ENCODE results near the gene KLHL22. TPM values are rescaled to one million over a fixed set of nuclear protein-coding genes. Genes with fewer than 3 reads are reported as not detected.

The KLHL22 gene
- total and polyA plus RNA-seq, 8 donors, result 9.9 to 22.9 (median 13.2) TPM

- Histone ChIP-seq H3K27me3 (no peaks in the 10 kb centered on the region), H3K36me3 (peaks cover 0 to 15% (median 9%) of the 10 kb centered on the region in 3 donors), H3K4me1 (peaks cover 0 to 4% (median 3%) of the 10 kb centered on the region in 3 donors), H3K4me3 (no peak overlapping the region), H3K9me3 (no peaks in the 10 kb centered on the region), H3K27ac (no peak overlapping the region)
- ATAC-seq (no peak), DNase-seq (peak in 2 of 6 donors; percentile 28 to 47), FAIRE-seq (no peak)
- TF ChIP-seq CTCF (IDR thresholded peaks at IDR 0.05), result no peak
- WGBS, 2 donors, result 81 to 86% methylated on average over 13 of the region's 13 CpGs
- intact Hi-C loops (cut with DNase I), result no loop called here
These were observed 54.7 kb downstream of the KLHL22 start for GRCh38 chr22:20440637-20441591.

- peaks cover 0 to 4% (median 3%) of the 10 kb centered on the region in 3 donors for H3K4me1 ChIP-seq
- no peaks in the 10 kb centered on the region for H3K27me3 ChIP-seq
- peaks cover 0 to 10% (median 4%) of the 10 kb centered on the region in 3 donors for H3K36me3 ChIP-seq
- FAIRE-seq, result no peak
- intact Hi-C loops (cut with DNase I), result no loop called here
- H3K4me3 ChIP-seq, result no peak overlapping the region
- H3K27ac ChIP-seq, result no peak overlapping the region
- whole genome bisulfite sequencing, 2 donors, result 91 to 98% methylated on average over 4 to 5 of the region's 5 CpGs
- DNase-seq, result peak in 3 of 6 donors; percentile 11 to 43 (median 40)
- TF ChIP-seq CTCF (IDR thresholded peaks at IDR 0.05), result no peak
- ATAC-seq, result no peak
- H3K9me3 ChIP-seq, result no peaks in the 10 kb centered on the region
These were observed 55.5 kb downstream of the KLHL22 start for GRCh38 chr22:20439928-20440575.

DNA sequence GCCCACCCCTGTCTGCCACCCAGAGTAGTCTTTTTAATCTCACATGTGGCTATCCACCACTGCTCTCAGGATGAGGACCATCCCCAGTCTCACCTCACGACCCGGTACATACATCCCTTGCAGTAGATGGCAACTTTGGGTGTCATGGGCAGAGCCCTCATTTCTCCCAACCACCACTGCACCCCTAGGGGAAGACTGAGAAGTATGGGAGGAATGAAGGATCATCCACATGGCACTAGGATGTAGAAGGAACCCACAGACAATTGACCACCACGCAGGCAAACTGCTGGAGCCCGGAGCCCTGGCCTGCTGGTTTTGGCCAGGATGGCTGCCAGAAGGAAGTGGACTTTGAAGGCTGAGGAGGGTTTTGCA, 56.1 kb downstream of the KLHL22 start:
- Histone ChIP-seq H3K4me1 (peaks cover 0 to 4% (median 3%) of the 10 kb centered on the region in 3 donors), H3K27me3 (no peaks in the 10 kb centered on the region), H3K27ac (no peak overlapping the region), H3K4me3 (no peak overlapping the region), H3K36me3 (peaks cover 0 to 10% (median 4%) of the 10 kb centered on the region in 3 donors), H3K9me3 (no peaks in the 10 kb centered on the region)
- intact Hi-C loops (cut with DNase I), result no loop called here
- no peak for FAIRE-seq
- no peak for TF ChIP-seq CTCF (IDR thresholded peaks at IDR 0.05)
- DNase-seq, result no peak
- ATAC-seq, result no peak
- WGBS, 2 donors, result 92 to 95% methylated on average over 4 of the region's 4 CpGs

DNA sequence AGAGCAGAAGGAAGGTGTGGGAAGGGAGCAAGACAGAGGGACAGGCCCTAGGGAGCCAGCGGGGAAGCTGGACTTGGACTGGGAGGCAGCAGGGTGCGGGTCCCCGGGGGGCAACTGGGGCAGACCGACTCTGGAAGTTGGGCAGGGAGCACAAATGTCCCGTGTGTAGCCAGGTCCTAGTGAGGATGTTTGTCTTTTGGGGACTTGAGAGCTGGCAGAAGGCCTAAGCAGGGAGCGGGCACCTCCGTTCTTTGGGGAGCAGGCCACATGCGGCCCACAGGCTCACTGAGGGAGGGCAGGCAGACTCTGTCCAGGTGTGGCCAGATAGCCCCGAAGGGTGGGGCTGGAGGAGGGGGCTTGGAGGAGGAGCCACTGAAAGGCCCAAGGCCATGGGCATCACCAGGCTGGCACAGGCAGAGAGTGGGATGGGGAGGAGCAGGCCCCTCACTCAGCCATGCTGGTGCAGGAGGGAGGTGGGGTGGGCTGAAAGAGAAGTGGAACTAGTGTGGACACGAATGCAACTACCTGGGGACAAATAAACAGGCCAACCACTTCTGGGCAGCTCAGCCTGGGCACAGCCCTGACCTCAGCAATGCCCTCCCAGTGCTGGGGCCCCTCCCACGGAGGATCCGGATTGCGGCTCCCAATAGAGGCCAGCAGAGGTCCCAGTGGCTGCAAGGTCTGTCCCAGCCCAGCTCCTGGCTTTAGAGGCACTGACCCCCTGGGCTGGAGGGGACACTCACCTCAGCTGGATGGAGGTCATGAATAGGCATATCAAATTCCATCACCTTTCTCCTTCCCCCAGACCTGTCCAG, 56.7 kb downstream of the KLHL22 start:
- no peak for TF ChIP-seq CTCF (IDR thresholded peaks at IDR 0.05)
- 58 to 67% methylated on average over 13 of the region's 13 CpGs for WGBS, 2 donors
- ATAC-seq (peak in 3 of 4 donors; percentile 11 to 36 (median 33)), FAIRE-seq (no peak), DNase-seq (peak in 1 of 6 donors; percentile 55)
- Histone ChIP-seq H3K27me3 (no peaks in the 10 kb centered on the region), H3K4me1 (peaks cover 0 to 4% (median 3%) of the 10 kb centered on the region in 3 donors), H3K9me3 (no peaks in the 10 kb centered on the region), H3K4me3 (no peak overlapping the region), H3K27ac (no peak overlapping the region), H3K36me3 (peaks cover 0 to 10% (median 0%) of the 10 kb centered on the region in 3 donors)
- intact Hi-C loops (cut with DNase I), result no loop called here

Data from pancreas (tissue), 10 donors.